Endothelial cell of umbilical vein (primary cell): ENCODE measurements around the gene NKRF. TPM values are rescaled to one million over a fixed set of nuclear protein-coding genes. Genes with fewer than 3 reads are reported as not detected.

Experiments used
- BruUV-seq: library from RNA; stranded (reverse); fragments of 400-500 nt; replicated peaks from 2 replicates; lab custom pipeline; 2021; lab: Mats Ljungman, UMichigan
- CTCF ChIA-PET: fragments of 300-600, 350-600 bp; sonication (Branson Sonifier 250); formaldehyde crosslinking; loops from one replicate; lab custom pipeline; 2021; ENCODE audit warnings: antibody characterized with exemption, inconsistent platforms; lab: Charles Lee
- POLR2A ChIA-PET: fragments of 300-600, 350-600 bp; sonication (Branson Sonifier 250); formaldehyde crosslinking; loops from one replicate; lab custom pipeline; 2021; ENCODE audit warnings: antibody characterized with exemption, inconsistent platforms; lab: Charles Lee
- DNase-seq: peaks from one replicate; pipeline ENCODE4 v3.0.0-alpha.2; 2011; ENCODE audit warnings: low read depth, low spot score
- FAIRE-seq: peaks from 2 replicates; lab custom pipeline; 2011; peaks lifted over from hg19 to GRCh38; lab: Jason Lieb, UNC
- H2AFZ ChIP-seq: 2 replicates; pipeline ENCODE4 v1.6.0; 2012; ENCODE audit warnings: low read depth, low read length, control low read depth, inconsistent platforms
- H3K27ac ChIP-seq: 2 replicates; pipeline ENCODE4 v1.5.1; 2011; ENCODE audit warnings: low read depth, mild to moderate bottlenecking, control low read depth, low read length, moderate library complexity; ENCODE audit not compliant: insufficient read depth
- H3K27me3 ChIP-seq, 2 experiments: 2 replicates each; pipeline versions ENCODE4 v1.6.0 to v1.6.1; 2011; ENCODE audit warnings: low read length in 2 of 2, mixed read lengths in 1 of 2; ENCODE audit not compliant: control insufficient read depth in 2 of 2, insufficient read depth in 2 of 2
- H3K36me3 ChIP-seq, 2 experiments: 2 replicates in 1 of 2; 3 replicates in 1 of 2; pipeline ENCODE4 v1.5.1; 2011; ENCODE audit warnings: low read length in 2 of 2, mild to moderate bottlenecking in 1 of 2, moderate library complexity in 1 of 2; ENCODE audit not compliant: control insufficient read depth in 2 of 2, insufficient read depth in 2 of 2; ENCODE audit errors: extremely low read depth in 1 of 2
- H3K4me1 ChIP-seq: 3 replicates; pipeline ENCODE4 v1.5.1; 2011; ENCODE audit warnings: mild to moderate bottlenecking, low read length; ENCODE audit not compliant: control insufficient read depth, insufficient read depth; ENCODE audit errors: extremely low read depth
- H3K4me2 ChIP-seq: 2 replicates; pipeline ENCODE4 v1.6.1; 2011; ENCODE audit warnings: low read length, control low read depth, mixed read lengths; ENCODE audit not compliant: insufficient read depth
- H3K4me3 ChIP-seq, 3 experiments: fragments of 200-600 bp in 1 of 3; sonication (generic), shearing (Covaris generic) in 1 of 3; replicated peaks in 1 of 3; 2 replicates each; pipeline ENCODE4 v1.5.1; 2011 to 2016; ENCODE audit warnings: control low read depth in 3 of 3, low read length in 3 of 3, mild to moderate bottlenecking in 2 of 3, inconsistent platforms in 1 of 3, low read depth in 1 of 3, moderate library complexity in 1 of 3; ENCODE audit not compliant: insufficient read depth in 1 of 3
- H3K79me2 ChIP-seq: 2 replicates; pipeline ENCODE4 v1.6.0; 2012; ENCODE audit warnings: low read length, inconsistent platforms; ENCODE audit not compliant: control insufficient read depth, insufficient read depth
- H3K9ac ChIP-seq: replicated peaks from 2 replicates; pipeline ENCODE3; 2011; ENCODE audit warnings: low read length, control low read depth; ENCODE audit not compliant: insufficient read depth; ENCODE audit errors: extremely low read depth
- H3K9me1 ChIP-seq: replicated peaks from 3 replicates; pipeline ENCODE4 v1.6.0; 2011; ENCODE audit warnings: mild to moderate bottlenecking, low read length; ENCODE audit not compliant: control insufficient read depth, insufficient read depth; ENCODE audit errors: extremely low read depth
- H3K9me3 ChIP-seq: replicated peaks from 2 replicates; pipeline ENCODE4 v1.5.1; 2012; ENCODE audit warnings: low read length, inconsistent platforms; ENCODE audit not compliant: control insufficient read depth, insufficient read depth
- H4K20me1 ChIP-seq: replicated peaks from 2 replicates; pipeline ENCODE3; 2011; ENCODE audit warnings: mild to moderate bottlenecking, low read length; ENCODE audit not compliant: control insufficient read depth, insufficient read depth; ENCODE audit errors: extremely low read depth
- EZH2 ChIP-seq: IDR thresholded peaks from 2 replicates; pipeline ENCODE4 v1.6.1; 2012; ENCODE audit warnings: borderline replicate concordance, low read depth, mild to moderate bottlenecking, moderate library complexity, low read length, inconsistent platforms; ENCODE audit not compliant: severe bottlenecking
- FOS ChIP-seq: IDR thresholded peaks from 2 replicates; pipeline ENCODE4 v1.6.1; 2011; ENCODE audit warnings: mild to moderate bottlenecking, low read length, moderate library complexity, borderline replicate concordance; ENCODE audit not compliant: insufficient read depth
- GATA2 ChIP-seq: IDR thresholded peaks from 2 replicates; pipeline ENCODE4 v1.7.0; 2011; ENCODE audit warnings: low read depth, mild to moderate bottlenecking, moderate library complexity, mixed read lengths, low read length; ENCODE audit not compliant: insufficient read length, insufficient read depth
- JUN ChIP-seq: IDR thresholded peaks from 2 replicates; pipeline ENCODE4 v1.6.1; 2011; ENCODE audit warnings: borderline replicate concordance, low read depth; ENCODE audit not compliant: insufficient read length, insufficient read depth
- MYC ChIP-seq: IDR thresholded peaks from one replicate; pipeline ENCODE4 v1.6.1; 2011; ENCODE audit warnings: mild to moderate bottlenecking, low read depth, low read length
- POLR2A ChIP-seq: IDR thresholded peaks from 2 replicates; pipeline ENCODE4 v1.6.1; 2012; ENCODE audit warnings: low read depth, mild to moderate bottlenecking, control low read depth, low read length
- POLR2AphosphoS5 ChIP-seq: IDR thresholded peaks from 2 replicates; pipeline ENCODE4 v1.6.1; 2012; ENCODE audit warnings: low read depth, mild to moderate bottlenecking, control low read depth, low read length, moderate library complexity; ENCODE audit not compliant: insufficient read depth
- dilution Hi-C: fragments of 300-500 bp; cut with MboI; formaldehyde crosslinking; loops from one replicate; pipeline ENCODE4 v1.15.0; 2019; ENCODE audit warnings: low sequenced_read_pairs; ENCODE audit not compliant: extremely low pct_ligation_motif_present
- intact Hi-C: fragments of 100-400 bp; cut with micrococcal nuclease; formaldehyde crosslinking; loops from one replicate; pipeline ENCODE4 v1.10.0; 2022
- polyA plus RNA-seq, 4 experiments: library from polyadenylated mRNA; depleted of rRNA in 3 of 4; stranded (reverse) in 3 of 4; unstranded in 1 of 4; fragments of >200 nt; gene quantifications; 2 replicates each; pipeline versions ENCODE4 v1.2.1 to v1.2.3, GENCODE V29; 2011 to 2012; ENCODE audit warnings: missing spikeins in 1 of 4
- total RNA-seq: library from RNA; stranded (reverse); gene quantifications from 2 replicates; pipeline ENCODE4 v1.2.3, GENCODE V29; 2021
- TF ChIP-seq, protein P1 (sequence below), 2 donors: IDR thresholded peaks; 1 replicate in 1 of 2; 2 replicates in 1 of 2; pipeline ENCODE4 v1.5.1; 2011; ENCODE audit warnings: low read length in 2 of 2, mild to moderate bottlenecking in 2 of 2, moderate library complexity in 2 of 2, control low read depth in 1 of 2, inconsistent platforms in 1 of 2, low read depth in 1 of 2; ENCODE audit not compliant: insufficient read depth in 1 of 2; ENCODE audit errors: extremely low read depth in 1 of 2
- TF ChIP-seq, protein P2 (sequence below): IDR thresholded peaks from 2 replicates; pipeline ENCODE4 v1.6.1; 2011; ENCODE audit not compliant: insufficient read depth, insufficient read length

Gene NKRF
- total and polyA plus RNA-seq, 2 donors (not counting 3 experiments of a cell fraction or from before 2014, with no cell fraction given): 2.8 to 12.0 TPM

DNA sequence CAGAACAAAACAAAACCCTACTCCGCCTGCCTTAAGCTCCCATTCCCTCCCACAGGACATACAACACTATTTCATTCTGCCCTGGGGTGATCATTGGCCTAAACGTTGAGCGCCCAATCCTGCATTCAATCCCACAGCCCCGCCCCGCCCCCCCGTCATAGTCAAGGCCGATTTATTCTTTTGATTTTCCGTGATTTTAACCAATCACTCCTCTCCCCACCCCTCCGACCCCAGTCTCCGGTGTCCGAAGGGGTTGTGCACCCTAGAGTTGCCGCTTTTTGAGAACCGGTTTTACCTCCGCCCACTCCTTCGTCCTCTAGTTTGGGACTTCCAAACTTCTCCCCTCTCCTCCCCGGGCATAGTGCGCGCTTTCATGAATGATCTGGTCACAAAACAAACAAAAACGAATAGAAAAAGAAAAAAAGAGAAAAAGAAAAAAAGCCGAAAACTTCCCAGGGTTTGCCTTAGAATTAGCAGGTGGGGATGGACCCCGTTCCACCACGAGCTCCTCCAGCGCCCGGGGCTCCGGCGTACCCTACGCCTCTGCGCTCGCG, 32.3 kb downstream of the NKRF start:
- no peaks in the 10 kb centered on the region for H3K9me3 ChIP-seq
- peak overlapping the region; percentile 66 for H2AFZ ChIP-seq
- ChIA-PET POLR2A (interaction anchor here (0.8 to 1.9 kb wide), 2 partner anchors 9 to 32 kb away, joined by 6 to 9 read pairs; partner anchors contain the start of gene STEEP1), CTCF (interaction anchor here (0.5 to 1.5 kb wide), 5 partner anchors 9 to 306 kb away, joined by 3 to 9 read pairs (median 3); partner anchors contain the start of gene STEEP1)
- no peaks in the 10 kb centered on the region for H3K9me1 ChIP-seq
- H3K27me3 ChIP-seq: no peaks in the 10 kb centered on the region
- DNase-seq (peak; percentile 57), FAIRE-seq (peak; percentile 57)
- H3K4me3 ChIP-seq: peak overlapping the region; percentile 75 to 85 (median 85)
- peak overlapping the region; percentile 71 for H3K27ac ChIP-seq
- H3K36me3 ChIP-seq: no peaks in the 10 kb centered on the region
- H3K79me2 ChIP-seq: peaks cover 10% of the 10 kb centered on the region
- H4K20me1 ChIP-seq: no peaks in the 10 kb centered on the region
- BruUV-seq: TSS peak; percentile 22
- intact Hi-C loops (loop anchor here (1.0 to 5.0 kb wide), 6 partner anchors 9 to 727 kb away; partner anchors contain the start of genes NKRF, RPL39 and STEEP1), dilution Hi-C loops (no loop called here)
- peaks cover 10% of the 10 kb centered on the region for H3K4me1 ChIP-seq
- peak overlapping the region; percentile 86 for H3K9ac ChIP-seq
- H3K4me2 ChIP-seq: peak overlapping the region; percentile 64
- TF ChIP-seq FOS (no peak), GATA2 (no peak), EZH2 (no peak), POLR2A (no peak), POLR2AphosphoS5 (no peak), MYC (no peak), JUN (no peak)
- TF ChIP-seq, protein P1, sequence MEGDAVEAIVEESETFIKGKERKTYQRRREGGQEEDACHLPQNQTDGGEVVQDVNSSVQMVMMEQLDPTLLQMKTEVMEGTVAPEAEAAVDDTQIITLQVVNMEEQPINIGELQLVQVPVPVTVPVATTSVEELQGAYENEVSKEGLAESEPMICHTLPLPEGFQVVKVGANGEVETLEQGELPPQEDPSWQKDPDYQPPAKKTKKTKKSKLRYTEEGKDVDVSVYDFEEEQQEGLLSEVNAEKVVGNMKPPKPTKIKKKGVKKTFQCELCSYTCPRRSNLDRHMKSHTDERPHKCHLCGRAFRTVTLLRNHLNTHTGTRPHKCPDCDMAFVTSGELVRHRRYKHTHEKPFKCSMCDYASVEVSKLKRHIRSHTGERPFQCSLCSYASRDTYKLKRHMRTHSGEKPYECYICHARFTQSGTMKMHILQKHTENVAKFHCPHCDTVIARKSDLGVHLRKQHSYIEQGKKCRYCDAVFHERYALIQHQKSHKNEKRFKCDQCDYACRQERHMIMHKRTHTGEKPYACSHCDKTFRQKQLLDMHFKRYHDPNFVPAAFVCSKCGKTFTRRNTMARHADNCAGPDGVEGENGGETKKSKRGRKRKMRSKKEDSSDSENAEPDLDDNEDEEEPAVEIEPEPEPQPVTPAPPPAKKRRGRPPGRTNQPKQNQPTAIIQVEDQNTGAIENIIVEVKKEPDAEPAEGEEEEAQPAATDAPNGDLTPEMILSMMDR (IDR thresholded peaks at IDR 0.05; ENCODE audit: extremely low read depth in 1 of 2, insufficient read depth in 1 of 2, low read depth in 1 of 2, low read length in 2 of 2): no peak
- TF ChIP-seq, protein P2, sequence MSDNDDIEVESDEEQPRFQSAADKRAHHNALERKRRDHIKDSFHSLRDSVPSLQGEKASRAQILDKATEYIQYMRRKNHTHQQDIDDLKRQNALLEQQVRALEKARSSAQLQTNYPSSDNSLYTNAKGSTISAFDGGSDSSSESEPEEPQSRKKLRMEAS: no peak
